Measurements from ENCODE around the gene GRIK3.
"Not testable (repeated sequence)": the region's sequence is repeated elsewhere in the genome, so short reads cannot be mapped to it uniquely, and the experiment has no call there.

GRIK3 gene

GRCh38 chr1:36776256-36776655 is 258.1 kb downstream of the GRIK3 start:
- no peak for DNase-seq

- no peak for DNase-seq
Observed at GRCh38 chr1:36775716-36776115, 258.6 kb downstream of the GRIK3 start.

- no peak for DNase-seq
Observed at GRCh38 chr1:36773827-36774541, 260.3 kb downstream of the GRIK3 start.

- DNase-seq = no peak
Observed at GRCh38 chr1:36772647-36773495, 261.4 kb downstream of the GRIK3 start.

GRCh38 chr1:36771660-36772284 is 262.5 kb downstream of the GRIK3 start:
- no peak for DNase-seq

- DNase-seq = no peak
Observed at GRCh38 chr1:36771240-36771639, 263.1 kb downstream of the GRIK3 start.

- DNase-seq = no peak
Observed at GRCh38 chr1:36769886-36770830, 264.2 kb downstream of the GRIK3 start.

- DNase-seq = no peak
Observed at GRCh38 chr1:36768486-36769178, 265.7 kb downstream of the GRIK3 start.

- DNase-seq = not testable (repeated sequence)
Observed at GRCh38 chr1:36767429-36767828, 266.9 kb downstream of the GRIK3 start.

- DNase-seq = no peak
Observed at GRCh38 chr1:36766481-36766880, 267.8 kb downstream of the GRIK3 start.

- no peak for DNase-seq
Observed at GRCh38 chr1:36765785-36766300, 268.5 kb downstream of the GRIK3 start.

GRCh38 chr1:36764798-36765197 is 269.5 kb downstream of the GRIK3 start:
- no peak for DNase-seq

- DNase-seq = no peak
Observed at GRCh38 chr1:36763771-36764170, 270.5 kb downstream of the GRIK3 start.

GRCh38 chr1:36762174-36762573 is 272.1 kb downstream of the GRIK3 start:
- no peak for DNase-seq

GRCh38 chr1:36761113-36761512 is 273.2 kb downstream of the GRIK3 start:
- DNase-seq = no peak

GRCh38 chr1:36760081-36760480 is 274.2 kb downstream of the GRIK3 start:
- no peak for DNase-seq

- no peak for DNase-seq
Observed at GRCh38 chr1:36759355-36759754, 275.0 kb downstream of the GRIK3 start.

GRCh38 chr1:36755303-36756230 is 278.7 kb downstream of the GRIK3 start:
- no peak for DNase-seq

- no peak for DNase-seq
Observed at GRCh38 chr1:36754366-36754765, 279.9 kb downstream of the GRIK3 start.

GRCh38 chr1:36753451-36753850 is 280.9 kb downstream of the GRIK3 start:
- no peak for DNase-seq
